IMR-90 (cell line): ENCODE data around the gene CEBPB. TPM values are rescaled to one million over a fixed set of nuclear protein-coding genes. Genes with fewer than 3 reads are reported as not detected.
A peak's percentile ranks its signal among the peaks of the same experiment; 100 is the strongest.

ENCODE experiments used
- ATAC-seq: fragments of 200-7000 bp; cut with Tn5 transposase; 2 replicates; pipeline ENCODE4 v1.9.1; 2020; ENCODE audit warnings: low read depth, mild to moderate bottlenecking, moderate library complexity
- BruUV-seq: library from RNA; stranded (reverse); fragments of 400-500 nt; replicated peaks from 2 replicates; lab custom pipeline; 2021; lab: Mats Ljungman, UMichigan
- CTCF ChIA-PET: fragments of 300-600 bp; formaldehyde crosslinking; extraction: SDS; loops from one replicate; lab custom pipeline; 2021; ENCODE audit warnings: antibody characterized with exemption; lab: Yijun Ruan, JAX
- POLR2A ChIA-PET: fragments of 300-600 bp; sonication (Branson Sonifier 250); formaldehyde crosslinking; loops from one replicate; lab custom pipeline; 2022; ENCODE audit warnings: antibody characterized with exemption; ENCODE audit not compliant: unreplicated experiment; lab: Charles Lee
- DNase-seq: peaks from one replicate; pipeline ENCODE4 v3.0.0; 2013
- H2AFZ ChIP-seq: replicated peaks from 2 replicates; pipeline ENCODE3; 2013; ENCODE audit warnings: low read length, mild to moderate bottlenecking; ENCODE audit not compliant: poor library complexity
- H2AK5ac ChIP-seq: 2 replicates; pipeline ENCODE4 v1.6.1; 2013; ENCODE audit warnings: low read depth, low read length, inconsistent platforms
- H2AK9ac ChIP-seq: replicated peaks from 2 replicates; pipeline ENCODE3; 2013; ENCODE audit warnings: mild to moderate bottlenecking, low read depth, low read length, moderate library complexity; ENCODE audit not compliant: poor library complexity
- H2BK120ac ChIP-seq: 2 replicates; pipeline ENCODE4 v1.6.1; 2013; ENCODE audit warnings: low read depth, low read length, inconsistent platforms
- H2BK15ac ChIP-seq: 3 replicates; pipeline ENCODE4 v1.6.1; 2013; ENCODE audit warnings: low read depth, low read length, inconsistent platforms
- H2BK20ac ChIP-seq: 2 replicates; pipeline ENCODE4 v1.6.1; 2013; ENCODE audit warnings: low read depth, mild to moderate bottlenecking, inconsistent platforms, low read length, moderate library complexity
- H2BK5ac ChIP-seq: 2 replicates; pipeline ENCODE4 v1.6.1; 2013; ENCODE audit warnings: mild to moderate bottlenecking, low read depth, low read length, inconsistent platforms; ENCODE audit not compliant: poor library complexity, severe bottlenecking
- H3K14ac ChIP-seq: replicated peaks from 2 replicates; pipeline ENCODE4 v1.6.1; 2013; ENCODE audit warnings: low read depth, low read length, inconsistent platforms
- H3K18ac ChIP-seq: 2 replicates; pipeline ENCODE4 v1.6.1; 2013; ENCODE audit warnings: low read depth, low read length, control low read depth
- H3K23ac ChIP-seq: 2 replicates; pipeline ENCODE4 v1.6.1; 2013; ENCODE audit warnings: low read depth, low read length, inconsistent platforms
- H3K27ac ChIP-seq: 2 replicates; pipeline ENCODE4 v1.5.1; 2013; ENCODE audit warnings: mild to moderate bottlenecking, control low read depth, low read length; ENCODE audit not compliant: insufficient read depth
- H3K27me3 ChIP-seq: 2 replicates; pipeline ENCODE4 v1.6.1; 2013; ENCODE audit warnings: low read length; ENCODE audit not compliant: control insufficient read depth, insufficient read depth
- H3K36me3 ChIP-seq: 2 replicates; pipeline ENCODE4 v1.6.1; 2013; ENCODE audit warnings: low read length, mixed read lengths; ENCODE audit not compliant: control insufficient read depth, insufficient read depth
- H3K4ac ChIP-seq: 2 replicates; pipeline ENCODE4 v1.6.1; 2013; ENCODE audit warnings: low read depth, low read length, inconsistent platforms
- H3K4me1 ChIP-seq: 2 replicates; pipeline ENCODE4 v1.6.1; 2013; ENCODE audit warnings: low read length, mixed read lengths; ENCODE audit not compliant: control insufficient read depth, insufficient read depth
- H3K4me2 ChIP-seq: 2 replicates; pipeline ENCODE4 v1.6.1; 2013; ENCODE audit warnings: low read depth, mild to moderate bottlenecking, control low read depth, low read length, moderate library complexity
- H3K4me3 ChIP-seq: 2 replicates; pipeline ENCODE4 v1.5.1; 2013; ENCODE audit warnings: low read depth, mild to moderate bottlenecking, control low read depth, low read length, moderate library complexity; ENCODE audit not compliant: insufficient read depth
- H3K56ac ChIP-seq: 2 replicates; pipeline ENCODE4 v1.6.1; 2013; ENCODE audit warnings: low read length, inconsistent platforms; ENCODE audit not compliant: insufficient read depth; ENCODE audit errors: extremely low read depth
- H3K79me1 ChIP-seq, 2 experiments: 2 replicates each; pipeline ENCODE4 v1.6.1; 2013; ENCODE audit warnings: low read length in 2 of 2, inconsistent platforms in 1 of 2, low read depth in 1 of 2
- H3K9ac ChIP-seq: 2 replicates; pipeline ENCODE4 v1.6.1; 2013; ENCODE audit warnings: low read depth, low read length, control low read depth
- H3K9me1 ChIP-seq: 2 replicates; pipeline ENCODE4 v1.6.1; 2013; ENCODE audit warnings: low read length, inconsistent platforms; ENCODE audit not compliant: insufficient read depth
- H3K9me3 ChIP-seq: 2 replicates; pipeline ENCODE4 v1.6.1; 2013; ENCODE audit warnings: low read length; ENCODE audit not compliant: control insufficient read depth, insufficient read depth
- H4K20me1 ChIP-seq: 2 replicates; pipeline ENCODE4 v1.6.1; 2013; ENCODE audit warnings: low read length, inconsistent platforms; ENCODE audit not compliant: insufficient read depth
- H4K5ac ChIP-seq: 2 replicates; pipeline ENCODE4 v1.6.1; 2013; ENCODE audit warnings: mild to moderate bottlenecking, low read depth, low read length, control low read depth
- H4K8ac ChIP-seq, 2 experiments: 2 replicates each; pipeline ENCODE4 v1.6.1; 2013; ENCODE audit warnings: low read depth in 2 of 2, low read length in 2 of 2, control low read depth in 1 of 2, inconsistent platforms in 1 of 2
- H4K91ac ChIP-seq: 2 replicates; pipeline ENCODE4 v1.6.1; 2013; ENCODE audit warnings: low read depth, low read length, inconsistent platforms; ENCODE audit not compliant: insufficient read depth
- CEBPB ChIP-seq: IDR thresholded peaks from 2 replicates; pipeline ENCODE4 v1.6.1; 2012; ENCODE audit warnings: low read depth, low read length, improper control_type of control experiment
- CHD1 ChIP-seq: IDR thresholded peaks from 2 replicates; pipeline ENCODE4 v1.6.1; 2012; ENCODE audit warnings: low read depth, low read length, improper control_type of control experiment
- MAZ ChIP-seq: IDR thresholded peaks from 2 replicates; pipeline ENCODE4 v1.6.1; 2012; ENCODE audit warnings: low read depth, mild to moderate bottlenecking, low read length, improper control_type of control experiment, moderate library complexity, borderline replicate concordance
- NFE2L2 ChIP-seq: fragments of 150-350 bp; IDR thresholded peaks from 2 replicates; pipeline ENCODE4 v1.6.1; 2016; ENCODE audit warnings: low read depth, mild to moderate bottlenecking, low read length
- RAD21 ChIP-seq: IDR thresholded peaks from 2 replicates; pipeline ENCODE4 v1.6.1; 2012; ENCODE audit warnings: low read length, improper control_type of control experiment
- RFX5 ChIP-seq: IDR thresholded peaks from 2 replicates; pipeline ENCODE4 v1.8.0; 2012; ENCODE audit warnings: low read depth, mild to moderate bottlenecking, low read length, moderate library complexity
- SMC3 ChIP-seq: fragments of 150-350 bp; IDR thresholded peaks from 2 replicates; pipeline ENCODE4 v1.6.1; 2016; ENCODE audit warnings: low read depth, mild to moderate bottlenecking, antibody characterized with exemption, low read length, moderate library complexity
- WGBS, 2 experiments: methylation state at CpG; one replicate each; pipeline versions ENCODE4 v1.1.5 to v1.1.7; 2013; ENCODE audit warnings: missing lambda C conversion rate in 2 of 2; ENCODE audit not compliant: insufficient read length in 1 of 2; ENCODE audit errors: extremely low coverage in 2 of 2; 5-methylcytosine and 5-hydroxymethylcytosine counted together
- dilution Hi-C: fragments of 300-500 bp; cut with HindIII; formaldehyde crosslinking; loops from one replicate; pipeline ENCODE4 v1.14.3; 2018; ENCODE audit warnings: low sequenced_read_pairs; ENCODE audit not compliant: unreplicated experiment
- in situ Hi-C: fragments of 300-500 bp; cut with MboI; formaldehyde crosslinking; loops from 3 replicates; pipeline ENCODE4 v1.14.3; 2019; ENCODE audit warnings: low sequenced_read_pairs, inconsistent platforms, mixed read lengths
- intact Hi-C: fragments of 100-400 bp; cut with micrococcal nuclease; formaldehyde crosslinking; loops from 2 replicates; pipeline ENCODE4 v1.10.0; 2022
- polyA plus RNA-seq, 3 experiments: library from polyadenylated mRNA; depleted of rRNA; stranded (reverse); fragments of >200 nt; gene quantifications; 2 replicates each; pipeline ENCODE4 v1.2.3, GENCODE V29; 2012; ENCODE audit warnings: low replicate concordance in 1 of 3
- total RNA-seq: library from RNA; depleted of rRNA; stranded (reverse); fragments of >200 nt; gene quantifications from 2 replicates; pipeline ENCODE4 v1.2.3, GENCODE V29; 2012
- TF ChIP-seq, protein P1 (sequence below): fragments of 150-350 bp; IDR thresholded peaks from 2 replicates; pipeline ENCODE4 v1.6.1; 2017; ENCODE audit warnings: mild to moderate bottlenecking, antibody characterized with exemption, low read length, low read depth
- TF ChIP-seq, protein P2 (sequence below): conservative IDR thresholded peaks from 2 replicates; pipeline ENCODE4 v1.5.1; 2012; ENCODE audit warnings: mild to moderate bottlenecking, low read depth, low read length, improper control_type of control experiment

The CEBPB gene
- total and polyA plus RNA-seq, 2 of the 4 experiments (the other 2 are of a cell fraction): 3.4 to 17.4 TPM

DNA sequence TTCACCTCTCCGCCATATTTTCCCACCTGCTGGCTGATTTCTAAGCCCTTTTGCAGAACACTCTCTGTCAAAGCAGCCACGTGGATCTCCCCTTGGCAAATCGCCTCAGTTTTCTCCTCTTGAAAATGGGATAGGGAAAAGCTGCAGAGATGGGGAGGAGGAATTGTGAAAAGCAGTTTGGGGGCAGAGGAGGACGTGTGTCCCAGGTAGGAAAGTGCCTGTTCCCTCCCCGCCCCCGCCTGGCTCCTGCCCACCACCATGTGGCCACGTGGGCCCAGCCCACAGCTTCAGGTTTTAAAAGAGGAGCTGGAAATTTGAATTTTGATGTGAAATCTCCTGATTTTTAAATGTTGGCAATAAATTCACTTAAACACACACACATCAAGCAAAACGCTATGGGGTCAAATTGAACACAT is 3.6 kb upstream of the CEBPB start:
- Histone ChIP-seq H2BK15ac (no peak overlapping the region; the same call in 2 of the 3 replicates), H2AK5ac (peak overlapping the region; percentile 73), H3K4me1 (peaks cover 5% of the 10 kb centered on the region), H3K23ac (no peak overlapping the region), H3K14ac (no peak overlapping the region), H3K4me2 (no peak overlapping the region), H2BK20ac (no peak overlapping the region; the same call in 1 of the 2 replicates), H4K8ac (no peak overlapping the region), H3K79me1 (peaks cover 0 to 3% of the 10 kb centered on the region in 2 experiments; a peak in 1 of 4 replicates), H4K5ac (no peak overlapping the region), H4K20me1 (peaks cover 6% of the 10 kb centered on the region; the same call in 1 of the 2 replicates), H2AK9ac (peak overlapping the region; percentile 38), H3K18ac (no peak overlapping the region; the same call in 1 of the 2 replicates), H3K9me1 (no peaks in the 10 kb centered on the region), H2BK120ac (peak overlapping the region; percentile 32; the same call in 1 of the 2 replicates), H3K27ac (no peak overlapping the region), H2AFZ (peak overlapping the region; percentile 62), H2BK5ac (no peak overlapping the region), H3K9ac (no peak overlapping the region), H3K27me3 (no peaks in the 10 kb centered on the region), H3K56ac (no peak overlapping the region), H3K36me3 (peaks cover 2% of the 10 kb centered on the region; the same call in 1 of the 2 replicates), H3K4me3 (no peak overlapping the region), H4K91ac (no peak overlapping the region), H3K9me3 (no peaks in the 10 kb centered on the region), H3K4ac (peak overlapping the region; percentile 29; the same call in 1 of the 2 replicates)
- WGBS, 2 experiments: 100% methylated on average over 3 of the region's 8 CpGs; no CpG with 5 or more reads in 1 of the 2 experiments
- DNase-seq (no peak), ATAC-seq (no peak)
- ChIA-PET POLR2A (no interaction called here), CTCF (interaction anchor here (2.5 kb wide), 1 partner anchor 277 kb away, joined by 12 read pairs; no protein-coding TSS in a partner anchor)
- BruUV-seq: no TSS peak
- dilution Hi-C loops: no loop called here
- no peak for TF ChIP-seq RFX5
- TF ChIP-seq, protein P1, sequence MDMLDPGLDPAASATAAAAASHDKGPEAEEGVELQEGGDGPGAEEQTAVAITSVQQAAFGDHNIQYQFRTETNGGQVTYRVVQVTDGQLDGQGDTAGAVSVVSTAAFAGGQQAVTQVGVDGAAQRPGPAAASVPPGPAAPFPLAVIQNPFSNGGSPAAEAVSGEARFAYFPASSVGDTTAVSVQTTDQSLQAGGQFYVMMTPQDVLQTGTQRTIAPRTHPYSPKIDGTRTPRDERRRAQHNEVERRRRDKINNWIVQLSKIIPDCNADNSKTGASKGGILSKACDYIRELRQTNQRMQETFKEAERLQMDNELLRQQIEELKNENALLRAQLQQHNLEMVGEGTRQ: no peak; the same call in 1 of the 2 replicates
- TF ChIP-seq NFE2L2: no peak
- TF ChIP-seq, protein P2, sequence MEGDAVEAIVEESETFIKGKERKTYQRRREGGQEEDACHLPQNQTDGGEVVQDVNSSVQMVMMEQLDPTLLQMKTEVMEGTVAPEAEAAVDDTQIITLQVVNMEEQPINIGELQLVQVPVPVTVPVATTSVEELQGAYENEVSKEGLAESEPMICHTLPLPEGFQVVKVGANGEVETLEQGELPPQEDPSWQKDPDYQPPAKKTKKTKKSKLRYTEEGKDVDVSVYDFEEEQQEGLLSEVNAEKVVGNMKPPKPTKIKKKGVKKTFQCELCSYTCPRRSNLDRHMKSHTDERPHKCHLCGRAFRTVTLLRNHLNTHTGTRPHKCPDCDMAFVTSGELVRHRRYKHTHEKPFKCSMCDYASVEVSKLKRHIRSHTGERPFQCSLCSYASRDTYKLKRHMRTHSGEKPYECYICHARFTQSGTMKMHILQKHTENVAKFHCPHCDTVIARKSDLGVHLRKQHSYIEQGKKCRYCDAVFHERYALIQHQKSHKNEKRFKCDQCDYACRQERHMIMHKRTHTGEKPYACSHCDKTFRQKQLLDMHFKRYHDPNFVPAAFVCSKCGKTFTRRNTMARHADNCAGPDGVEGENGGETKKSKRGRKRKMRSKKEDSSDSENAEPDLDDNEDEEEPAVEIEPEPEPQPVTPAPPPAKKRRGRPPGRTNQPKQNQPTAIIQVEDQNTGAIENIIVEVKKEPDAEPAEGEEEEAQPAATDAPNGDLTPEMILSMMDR: no peak
- no peak for TF ChIP-seq CHD1
- no peak for TF ChIP-seq MAZ
- no peak for TF ChIP-seq CEBPB
- TF ChIP-seq RAD21: no peak
- TF ChIP-seq SMC3: no peak
- intact Hi-C loops: loop anchor here (1.0 to 5.0 kb wide), 5 partner anchors 273 to 601 kb away; no protein-coding TSS in a partner anchor
- in situ Hi-C loops: loop anchor here (5.0 to 10.0 kb wide), 4 partner anchors 275 to 598 kb away; no protein-coding TSS in a partner anchor
